ENCODE results near the gene SRCIN1.

Gene SRCIN1

GRCh38 chr17:38579083-38579480 is 26.7 kb downstream of the SRCIN1 start:
- no peak for DNase-seq

- DNase-seq, result no peak
Observed at GRCh38 chr17:38578229-38579082, 27.3 kb downstream of the SRCIN1 start.

GRCh38 chr17:38577645-38578173 is 28.0 kb downstream of the SRCIN1 start:
- no peak for DNase-seq

GRCh38 chr17:38577244-38577643 is 28.5 kb downstream of the SRCIN1 start:
- no peak for DNase-seq

GRCh38 chr17:38575781-38576180 is 30.0 kb downstream of the SRCIN1 start:
- DNase-seq, result no peak

GRCh38 chr17:38574712-38575111 is 31.0 kb downstream of the SRCIN1 start:
- DNase-seq, result no peak

- no peak for DNase-seq
Observed at GRCh38 chr17:38572669-38573365, 32.9 kb downstream of the SRCIN1 start.

GRCh38 chr17:38571833-38572668 is 33.7 kb downstream of the SRCIN1 start:
- DNase-seq, result no peak

GRCh38 chr17:38569701-38570512 is 35.8 kb downstream of the SRCIN1 start:
- no peak for DNase-seq

- peak; percentile 78 for DNase-seq
Observed at GRCh38 chr17:38568845-38569510, 36.8 kb downstream of the SRCIN1 start.

GRCh38 chr17:38568274-38568673 is 37.5 kb downstream of the SRCIN1 start:
- no peak for DNase-seq

GRCh38 chr17:38567350-38567749 is 38.4 kb downstream of the SRCIN1 start:
- DNase-seq, result no peak

- no peak for DNase-seq
Observed at GRCh38 chr17:38566666-38567031, 39.1 kb downstream of the SRCIN1 start.

GRCh38 chr17:38565853-38566665 is 39.7 kb downstream of the SRCIN1 start:
- DNase-seq, result no peak

GRCh38 chr17:38564869-38565268 is 40.9 kb downstream of the SRCIN1 start:
- no peak for DNase-seq

GRCh38 chr17:38564254-38564837 is 41.4 kb downstream of the SRCIN1 start:
- DNase-seq, result no peak

GRCh38 chr17:38563362-38564253 is 42.1 kb downstream of the SRCIN1 start:
- DNase-seq, result no peak

- DNase-seq, result no peak
Observed at GRCh38 chr17:38562903-38563302, 42.8 kb downstream of the SRCIN1 start.

- no peak for DNase-seq
Observed at GRCh38 chr17:38562215-38562569, 43.6 kb downstream of the SRCIN1 start.

All from NCI-H446 treated with DMSO at 0.1 percent for 48 hours (cell line).